GM12892 (cell line): ENCODE data around the gene ZFYVE28.

ENCODE experiments used
- POLR2A ChIP-seq: IDR thresholded peaks from 2 replicates; pipeline ENCODE4 v1.6.1; 2011; ENCODE audit warnings: low read depth, low read length, control low read depth
- POLR2AphosphoS5 ChIP-seq: IDR thresholded peaks from 2 replicates; pipeline ENCODE4 v1.6.1; 2011; ENCODE audit warnings: low read depth, low read length, control low read depth

GRCh38 chr4:2418650-2419571, 466 bp upstream of the ZFYVE28 start, which contains the start of gene CFAP99:
- TF ChIP-seq POLR2AphosphoS5, result no peak
- no peak for TF ChIP-seq POLR2A
